ENCODE measurements around the gene ACTR3C.
"Not testable (repeated sequence)": the region's sequence is repeated elsewhere in the genome, so short reads cannot be mapped to it uniquely, and the experiment has no call there.

The ACTR3C gene

DNA sequence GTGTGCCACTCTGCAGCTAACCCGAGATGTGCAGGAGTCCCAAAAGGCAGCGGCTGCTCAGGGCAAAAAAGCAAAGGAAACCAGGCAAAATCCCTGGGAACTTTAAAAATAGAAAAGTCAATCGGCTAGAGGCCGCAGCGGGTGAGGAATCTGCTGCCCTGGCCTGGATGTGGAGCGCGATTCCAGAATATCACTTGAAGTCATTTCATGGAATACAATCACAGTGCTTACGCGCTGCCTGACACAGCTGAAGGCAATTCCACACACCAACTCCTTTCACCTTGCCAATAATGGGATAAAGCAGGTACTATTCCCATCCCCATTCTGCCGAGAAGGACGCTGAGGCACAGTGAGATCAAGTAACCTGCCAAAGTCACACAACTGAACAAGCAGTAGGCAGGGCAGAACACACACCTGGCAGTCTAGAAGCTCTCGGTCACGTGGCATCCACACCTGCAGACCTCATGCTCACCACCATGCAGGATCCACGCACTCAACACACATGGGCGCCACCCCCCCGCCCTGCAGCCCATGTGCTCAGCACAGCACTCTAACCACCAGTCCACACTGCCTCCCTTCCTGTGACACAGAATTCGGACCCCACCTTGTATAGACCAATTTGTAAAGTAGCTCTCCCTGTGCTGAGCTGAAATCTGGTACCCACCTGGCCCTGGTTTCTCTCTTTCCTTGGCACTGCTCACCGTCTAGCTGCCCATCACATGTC is 53.1 kb downstream of the ACTR3C start:
- H3K4me3 ChIP-seq, H3K27ac ChIP-seq, H3K27me3 ChIP-seq, H3K4me1 ChIP-seq, H3K9me3 ChIP-seq, H3K36me3 ChIP-seq, H3K4me2 ChIP-seq, H4K20me1 ChIP-seq, H3K9ac ChIP-seq: not testable (repeated sequence)

DNA sequence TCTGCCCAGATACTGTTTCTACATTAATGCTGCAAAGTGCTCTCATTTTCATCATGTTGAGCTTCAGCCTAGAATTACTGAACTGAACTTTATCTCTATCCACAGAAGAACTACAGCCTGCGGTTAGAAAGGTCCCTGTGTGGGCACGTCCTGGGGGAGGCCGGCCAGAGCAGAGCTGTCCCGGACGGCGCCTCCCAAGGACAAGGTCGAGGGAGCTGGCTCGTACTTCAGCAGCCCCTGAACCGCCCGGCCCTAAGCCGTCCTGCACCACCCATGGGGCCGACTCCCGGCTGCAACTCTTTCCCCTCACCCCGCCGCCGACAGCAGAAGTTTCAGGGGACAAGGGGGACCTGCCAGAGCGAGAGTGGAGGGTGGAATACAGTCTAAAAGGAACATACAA is 54.5 kb downstream of the ACTR3C start:
- not testable (repeated sequence) for H3K36me3 ChIP-seq, H3K27ac ChIP-seq, H3K4me2 ChIP-seq, H3K27me3 ChIP-seq, H3K9me3 ChIP-seq, H3K4me3 ChIP-seq, H4K20me1 ChIP-seq, H3K4me1 ChIP-seq, H3K9ac ChIP-seq

DNA sequence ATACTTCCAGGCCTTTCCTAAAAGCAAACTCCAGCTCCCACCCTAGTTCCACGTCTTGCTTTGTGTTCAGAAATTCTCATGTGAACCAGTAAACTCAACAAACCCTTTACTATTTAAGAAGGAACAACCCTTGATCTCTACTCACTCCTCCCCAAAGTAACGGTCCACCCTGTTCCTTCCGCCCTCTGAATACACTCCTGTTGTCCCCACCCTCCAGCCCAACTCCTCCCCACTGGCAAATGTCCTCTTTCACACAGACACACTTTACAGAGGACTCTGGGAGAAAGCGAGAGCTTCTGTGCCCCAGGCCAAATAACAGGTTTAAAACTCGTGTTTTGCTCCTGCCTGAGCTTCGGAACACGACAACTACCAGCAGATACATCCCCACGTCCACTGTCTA is 55.1 kb downstream of the ACTR3C start:
- not testable (repeated sequence) for H3K4me2 ChIP-seq, H4K20me1 ChIP-seq, H3K4me3 ChIP-seq, H3K36me3 ChIP-seq, H3K9ac ChIP-seq, H3K27me3 ChIP-seq, H3K9me3 ChIP-seq, H3K4me1 ChIP-seq, H3K27ac ChIP-seq

DNA sequence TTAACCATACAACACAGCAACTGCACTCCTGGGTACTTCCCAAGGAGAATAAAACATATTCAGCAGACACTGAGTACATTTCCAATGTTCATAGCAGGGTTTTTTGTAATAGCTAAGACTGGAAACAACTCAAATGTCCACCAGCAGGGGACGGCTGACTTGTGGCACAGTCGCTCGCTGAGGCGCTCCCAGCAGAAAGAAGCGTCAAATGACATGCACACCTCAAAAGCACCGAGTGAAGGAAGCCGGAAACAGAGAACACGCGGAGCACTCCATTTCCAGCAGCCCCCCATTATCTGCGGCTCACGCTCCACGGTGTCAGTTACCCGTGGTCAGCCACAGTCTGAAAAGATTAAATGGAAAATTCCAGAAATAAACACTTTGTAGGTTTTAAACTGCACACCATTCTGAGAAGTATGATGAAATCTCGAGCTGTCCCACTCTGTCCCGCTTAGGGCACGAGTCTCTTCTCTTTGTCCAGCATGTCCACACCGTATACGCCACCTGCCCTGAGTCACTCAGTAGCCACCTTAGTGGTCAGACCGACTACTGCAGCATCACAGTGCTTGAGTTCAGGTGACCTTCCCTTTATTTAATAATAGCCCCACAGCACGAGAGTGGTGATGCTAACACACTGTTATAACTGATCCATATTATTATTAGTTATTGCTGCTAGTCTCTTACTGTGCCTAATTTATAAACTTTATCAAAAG is 56.2 kb downstream of the ACTR3C start:
- not testable (repeated sequence) for H4K20me1 ChIP-seq, H3K9me3 ChIP-seq

DNA sequence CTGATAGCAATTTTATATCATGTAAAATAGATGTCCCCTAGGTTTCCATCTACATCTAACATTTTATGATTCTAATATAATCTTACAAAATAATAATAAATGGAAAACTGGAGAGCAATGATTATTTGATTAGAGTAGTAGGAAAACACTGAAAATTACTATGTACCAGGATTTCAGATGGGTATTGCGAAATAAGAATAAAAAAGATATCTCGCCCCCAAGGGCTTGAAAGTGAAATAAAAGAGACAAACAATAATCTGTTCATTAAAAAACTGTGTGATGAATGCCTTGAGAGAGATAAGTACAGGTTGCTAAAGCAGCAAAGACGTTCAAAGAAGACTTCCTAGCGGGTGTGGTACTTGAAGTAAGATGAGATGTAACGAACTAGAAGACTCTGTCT is 60.7 kb downstream of the ACTR3C start:
- not testable (repeated sequence) for H3K27me3 ChIP-seq, H3K4me1 ChIP-seq, H3K4me2 ChIP-seq, H3K36me3 ChIP-seq, H3K9me3 ChIP-seq, H3K27ac ChIP-seq, H3K4me3 ChIP-seq, H4K20me1 ChIP-seq, H3K9ac ChIP-seq

More for the DNA sequence above, 56.2 kb downstream of the ACTR3C start:
- not testable (repeated sequence) for H3K27ac ChIP-seq, H3K27me3 ChIP-seq, H3K4me3 ChIP-seq, H3K4me1 ChIP-seq, H3K9ac ChIP-seq, H3K4me2 ChIP-seq, H3K36me3 ChIP-seq

DNA sequence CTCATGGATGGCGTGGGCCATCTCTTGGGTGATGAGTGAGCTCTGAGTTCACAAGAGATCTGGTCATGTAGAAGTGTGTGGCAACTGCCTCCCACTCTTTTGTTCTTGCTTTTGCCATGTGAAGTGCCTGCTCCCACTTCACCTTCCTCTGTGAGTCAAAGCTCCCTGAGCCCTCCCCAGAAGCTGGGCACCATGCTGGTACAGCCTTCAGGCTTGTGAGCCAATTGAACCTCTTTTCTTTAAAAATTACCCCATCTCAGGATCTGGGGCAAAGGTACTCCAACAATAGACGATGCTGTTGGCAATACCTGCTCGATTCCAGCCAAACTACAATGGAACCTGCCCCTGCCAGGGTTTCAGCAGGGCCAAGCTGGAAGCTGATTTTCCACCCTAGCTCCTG is 75.6 kb downstream of the ACTR3C start:
- H3K4me1 ChIP-seq, H3K4me2 ChIP-seq, H3K4me3 ChIP-seq, H3K9ac ChIP-seq, H3K9me3 ChIP-seq, H3K27me3 ChIP-seq, H3K27ac ChIP-seq, H4K20me1 ChIP-seq, H3K36me3 ChIP-seq: not testable (repeated sequence)

DNA sequence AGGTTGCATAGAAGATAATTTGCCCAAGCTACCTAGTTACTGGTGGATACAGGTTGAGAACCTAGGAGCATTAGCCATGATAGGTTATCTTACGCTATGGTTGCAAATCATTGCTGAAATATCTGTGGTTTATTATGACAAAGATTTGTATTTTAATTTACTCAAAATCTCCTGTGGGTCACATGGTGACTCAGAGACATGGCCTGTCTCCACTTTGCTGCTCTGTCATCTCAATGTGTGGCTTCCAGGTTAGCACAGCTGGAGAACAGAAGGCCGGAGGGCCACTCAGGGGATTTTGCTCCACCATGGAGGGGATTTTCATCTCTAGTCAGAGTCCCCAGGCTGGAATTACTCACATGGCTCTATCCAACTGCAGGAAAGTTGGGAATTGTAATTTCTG is 78.1 kb downstream of the ACTR3C start:
- H3K4me3 ChIP-seq, H3K4me2 ChIP-seq, H3K9me3 ChIP-seq, H3K27ac ChIP-seq, H3K9ac ChIP-seq, H3K36me3 ChIP-seq, H4K20me1 ChIP-seq, H3K4me1 ChIP-seq, H3K27me3 ChIP-seq: not testable (repeated sequence)

DNA sequence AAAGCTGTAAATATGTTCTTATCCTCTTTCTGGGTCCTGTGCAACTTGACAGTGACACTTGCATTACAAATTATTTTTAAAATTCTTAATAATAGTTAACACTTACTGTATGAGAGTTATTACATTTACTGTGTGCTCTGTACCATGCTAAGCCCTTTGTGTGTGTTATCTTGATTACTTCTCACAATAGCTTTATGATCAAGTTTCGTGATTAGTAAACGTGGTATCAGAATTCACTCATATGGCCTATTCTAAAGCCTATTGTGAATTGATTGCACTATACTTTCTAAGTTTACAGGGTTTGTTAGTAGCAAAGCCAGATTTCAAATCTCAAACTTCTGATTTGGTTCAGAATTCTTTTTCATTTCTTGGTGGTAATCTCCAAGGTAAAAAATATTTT is 80.4 kb downstream of the ACTR3C start:
- H3K9ac ChIP-seq, H3K36me3 ChIP-seq, H3K9me3 ChIP-seq, H3K27me3 ChIP-seq, H4K20me1 ChIP-seq, H3K4me3 ChIP-seq, H3K27ac ChIP-seq, H3K4me2 ChIP-seq, H3K4me1 ChIP-seq: not testable (repeated sequence)

DNA sequence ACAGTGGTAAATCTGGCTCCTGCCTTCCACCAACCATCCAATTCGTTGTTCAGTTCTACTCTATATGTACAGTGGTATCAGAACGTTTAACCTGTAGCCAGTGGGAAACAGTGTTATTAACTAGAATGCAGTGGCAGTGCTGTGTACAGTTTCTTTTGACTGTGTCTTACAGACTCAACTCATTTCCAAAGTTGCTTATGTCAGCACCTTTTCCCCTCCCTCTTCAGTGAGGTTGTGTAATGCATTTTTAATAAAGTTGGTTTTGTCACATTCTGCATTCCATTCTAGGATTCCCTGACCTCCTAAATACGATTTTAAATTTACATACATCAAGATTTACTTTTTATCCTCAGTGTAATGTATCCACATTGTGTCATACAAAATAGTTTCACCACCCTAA is 97.9 kb downstream of the ACTR3C start:
- not testable (repeated sequence) for H3K4me3 ChIP-seq, H3K9me3 ChIP-seq, H3K4me2 ChIP-seq, H3K27me3 ChIP-seq, H3K9ac ChIP-seq, H3K4me1 ChIP-seq, H4K20me1 ChIP-seq, H3K27ac ChIP-seq, H3K36me3 ChIP-seq

DNA sequence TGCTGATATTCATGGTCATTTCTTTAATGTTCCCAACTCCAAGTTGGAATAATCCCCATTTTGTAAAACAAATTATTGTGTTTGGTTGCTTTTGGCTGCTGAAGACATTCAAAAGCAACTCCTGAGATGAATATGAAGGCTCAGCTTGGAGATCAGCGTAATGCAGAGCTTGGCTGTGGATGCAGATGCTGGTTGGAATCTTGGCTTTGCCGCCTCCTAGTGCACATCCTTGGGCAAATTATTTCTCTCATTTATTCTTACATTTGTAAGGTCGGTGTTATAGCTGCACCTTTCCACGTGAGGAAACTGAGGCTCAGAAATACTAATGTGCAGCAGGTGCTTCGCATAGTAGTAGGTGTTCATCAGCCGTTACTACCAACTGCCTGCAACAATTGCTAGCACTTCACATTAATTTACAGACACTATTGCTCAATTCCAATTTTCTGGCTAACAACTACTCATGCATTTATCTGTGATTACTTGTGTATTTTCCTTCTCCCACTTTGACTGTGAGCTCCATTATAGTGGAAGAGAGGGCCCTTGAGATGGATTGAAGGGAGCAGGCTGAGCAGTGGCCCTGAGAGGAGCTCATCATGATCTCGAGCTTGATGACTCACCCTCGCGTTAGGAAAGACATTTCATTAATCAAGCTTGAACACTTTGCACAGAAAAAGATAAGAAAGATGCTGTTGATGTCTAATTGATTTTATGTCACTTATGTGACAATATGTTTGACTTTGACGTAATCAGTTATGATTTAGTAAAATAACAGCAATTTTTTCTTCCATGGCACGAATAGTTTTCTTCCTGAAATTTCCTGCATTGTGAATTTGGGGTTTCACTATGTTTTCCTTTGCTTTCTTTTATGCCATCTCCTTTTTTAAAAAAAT is 101.0 kb downstream of the ACTR3C start:
- H3K27ac ChIP-seq, H4K20me1 ChIP-seq, H3K4me1 ChIP-seq, H3K9ac ChIP-seq, H3K9me3 ChIP-seq, H3K36me3 ChIP-seq, H3K4me2 ChIP-seq, H3K4me3 ChIP-seq, H3K27me3 ChIP-seq: not testable (repeated sequence)

DNA sequence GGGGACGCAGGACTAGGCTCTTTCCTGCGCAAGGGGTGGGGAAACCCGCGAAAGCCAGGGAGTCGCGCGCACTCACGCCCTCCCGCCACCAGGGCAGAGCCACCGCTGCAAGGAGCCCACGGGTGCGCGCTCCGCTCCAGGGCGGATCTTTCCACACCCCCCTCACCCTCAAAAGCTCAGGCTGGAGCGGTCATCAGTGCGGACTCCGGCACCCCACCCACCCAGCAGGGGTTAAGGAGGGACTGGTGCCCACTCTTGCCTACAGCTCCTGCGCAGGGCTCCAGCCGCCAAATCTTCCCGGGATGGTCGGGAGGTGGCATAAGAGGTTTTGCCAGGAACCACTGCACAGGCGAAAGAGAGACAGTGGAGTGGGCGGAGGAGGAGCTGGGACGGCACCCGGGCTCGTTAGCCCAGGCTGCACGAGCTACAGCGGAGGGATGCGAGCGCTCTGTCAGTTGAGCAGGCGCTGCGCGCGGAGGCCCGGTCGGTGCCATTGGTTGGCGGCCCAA is 102.6 kb downstream of the ACTR3C start:
- H3K4me2 ChIP-seq, H3K9ac ChIP-seq, H3K4me3 ChIP-seq, H3K4me1 ChIP-seq, H3K27ac ChIP-seq, H3K9me3 ChIP-seq, H3K36me3 ChIP-seq, H3K27me3 ChIP-seq, H4K20me1 ChIP-seq: not testable (repeated sequence)

DNA sequence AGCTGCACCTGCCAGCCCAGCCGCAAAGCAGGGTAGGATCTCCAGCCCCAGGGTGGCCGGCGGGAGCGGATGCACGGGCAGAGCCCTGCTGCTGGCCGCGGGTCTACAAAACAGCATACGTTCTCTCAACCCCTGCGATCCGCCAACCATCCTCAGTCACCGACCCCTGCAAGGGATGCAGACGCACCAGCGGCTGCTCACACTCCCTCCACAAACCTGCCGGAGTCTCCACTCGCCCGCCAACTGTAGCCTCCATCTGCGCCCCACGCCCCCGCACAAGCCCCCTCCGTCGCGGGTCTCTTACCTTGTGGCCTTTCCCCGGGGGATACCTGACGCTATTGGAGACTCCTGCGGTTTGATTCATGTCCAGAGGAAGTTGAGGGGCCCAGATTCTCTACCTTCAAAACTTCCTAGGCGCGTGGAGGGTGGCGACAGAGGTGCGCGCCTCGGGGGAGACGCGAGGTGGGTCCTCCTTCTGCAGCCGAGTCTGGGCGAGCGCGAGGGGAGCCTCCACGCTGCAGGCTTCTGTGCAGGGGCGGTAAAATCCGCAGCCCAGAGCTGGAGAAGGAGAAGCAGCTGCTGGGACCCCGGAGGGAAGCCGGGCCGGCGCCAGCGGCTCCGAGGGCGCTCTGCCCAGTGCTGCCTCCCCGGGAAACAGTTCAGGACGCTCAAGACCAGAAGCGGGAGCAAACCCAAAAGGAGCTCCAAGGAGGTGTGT is 103.2 kb downstream of the ACTR3C start:
- H3K36me3 ChIP-seq, H3K4me3 ChIP-seq, H4K20me1 ChIP-seq, H3K4me1 ChIP-seq, H3K9ac ChIP-seq, H3K4me2 ChIP-seq, H3K27ac ChIP-seq, H3K27me3 ChIP-seq, H3K9me3 ChIP-seq: not testable (repeated sequence)

DNA sequence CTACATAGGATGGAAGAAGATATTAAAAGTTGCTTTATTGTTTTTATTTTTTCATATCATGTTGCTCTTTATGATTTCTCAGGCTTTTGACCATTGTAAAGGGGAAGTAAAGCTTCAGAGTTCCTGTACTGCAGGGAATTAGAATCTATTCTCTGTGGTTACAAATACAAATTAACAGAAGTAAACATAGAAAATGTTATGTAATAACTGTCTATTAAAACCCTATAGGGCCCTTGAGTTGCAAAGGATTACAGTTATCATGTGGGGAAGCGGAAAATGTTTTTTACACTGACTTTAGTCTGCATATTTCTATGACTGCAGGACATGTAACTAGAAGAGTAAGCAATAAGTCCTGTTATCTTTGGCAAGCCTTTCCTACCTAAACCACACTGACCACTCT is 116.5 kb downstream of the ACTR3C start:
- not testable (repeated sequence) for H4K20me1 ChIP-seq, H3K27ac ChIP-seq, H3K36me3 ChIP-seq, H3K9ac ChIP-seq, H3K4me1 ChIP-seq, H3K4me2 ChIP-seq, H3K9me3 ChIP-seq, H3K27me3 ChIP-seq, H3K4me3 ChIP-seq

DNA sequence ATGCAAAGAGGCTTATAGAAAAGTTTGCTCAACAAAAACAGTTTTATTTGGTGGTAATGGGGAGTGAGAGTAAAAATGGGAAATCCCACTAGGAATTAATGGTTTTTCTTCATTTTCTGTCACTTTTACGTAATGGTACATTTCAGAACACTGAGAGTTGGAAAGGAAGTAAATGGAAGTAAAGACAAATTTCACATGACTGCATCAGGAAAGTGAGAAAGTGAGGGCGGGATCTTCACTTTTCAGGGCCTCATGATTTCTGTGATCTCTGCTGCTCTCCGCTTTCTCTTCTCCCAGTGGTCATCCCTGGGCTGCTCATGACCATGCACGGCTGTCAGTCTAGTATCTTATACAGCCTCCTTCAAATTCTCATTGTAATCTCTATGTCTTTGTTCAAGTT is 117.5 kb downstream of the ACTR3C start:
- H3K27me3 ChIP-seq, H3K4me2 ChIP-seq: not testable (repeated sequence)

More for the DNA sequence above, 117.5 kb downstream of the ACTR3C start:
- H3K9me3 ChIP-seq, H3K4me3 ChIP-seq, H3K27ac ChIP-seq, H3K9ac ChIP-seq, H3K4me1 ChIP-seq, H3K36me3 ChIP-seq, H4K20me1 ChIP-seq: not testable (repeated sequence)
